Measurements from ENCODE around the gene HSD17B7. TPM values are rescaled to one million over a fixed set of nuclear protein-coding genes. Genes with fewer than 3 reads are reported as not detected.
"Not testable (repeated sequence)": the region's sequence is repeated elsewhere in the genome, so short reads cannot be mapped to it uniquely, and the experiment has no call there.

Gene HSD17B7
- total and polyA plus RNA-seq, 2 of the 8 experiments (the other 6 are each of a cell fraction or from before 2014, with no cell fraction given), result 31.0 to 37.8 TPM

GRCh38 chr1:162790985-162791357, 469 bp downstream of the HSD17B7 start:
- POLR2A ChIA-PET (ENCODE audit: partially characterized antibody); H2BK120ac ChIP-seq (replicated peaks; ENCODE audit: low read depth, low read length); H4K20me1 ChIP-seq (replicated peaks in 1 of 2; ENCODE audit: control insufficient read depth in 1 of 2, insufficient read depth in 2 of 2, low read length in 2 of 2); H3K23ac ChIP-seq (ENCODE audit: insufficient read length); DNase-seq (ENCODE audit: low read depth in 1 of 2, low spot score in 2 of 2); H3K23me2 ChIP-seq (ENCODE audit: low read depth, low read length); FAIRE-seq; H4K5ac ChIP-seq (ENCODE audit: insufficient read length, low read depth, low read length); H3K27me3 ChIP-seq (replicated peaks in 1 of 4; ENCODE audit: control insufficient read depth in 3 of 4, extremely low read depth in 1 of 4, insufficient read depth in 3 of 4, low read length in 3 of 4); H2AFZ ChIP-seq (ENCODE audit: low read length); H4K8ac ChIP-seq (ENCODE audit: extremely low read depth, insufficient read depth, low read length); H3K4ac ChIP-seq (replicated peaks; ENCODE audit: insufficient read length, low read depth, low read length); H2BK5ac ChIP-seq (ENCODE audit: low read depth, low read length); H3K79me1 ChIP-seq (ENCODE audit: low read depth, low read length); H2AK5ac ChIP-seq (ENCODE audit: low read depth, low read length); H3K14ac ChIP-seq (ENCODE audit: insufficient read length); H3K18ac ChIP-seq (ENCODE audit: extremely low read depth, low read length); H3K4me1 ChIP-seq (replicated peaks in 1 of 4; ENCODE audit: control insufficient read depth in 3 of 4, insufficient read depth in 4 of 4, low read length in 3 of 4); H4K91ac ChIP-seq (replicated peaks; ENCODE audit: insufficient read length, low read length); H3K27ac ChIP-seq (ENCODE audit: low read depth, low read length); H2BK12ac ChIP-seq (ENCODE audit: low read depth, low read length); H3K79me2 ChIP-seq (ENCODE audit: control insufficient read depth in 1 of 2, insufficient read depth in 2 of 2, low read length in 2 of 2); H3K9me3 ChIP-seq (ENCODE audit: insufficient read depth in 2 of 2, low read depth in 1 of 2, low read length in 1 of 2); H2BK20ac ChIP-seq (ENCODE audit: low read length); H3K56ac ChIP-seq (replicated peaks; ENCODE audit: insufficient read length, low read depth, low read length); H2BK15ac ChIP-seq (ENCODE audit: low read length): not testable (repeated sequence)
- 2% methylated on average over 6 of the region's 8 CpGs; no CpG with 5 or more reads in 1 of the 2 experiments for WGBS, 2 experiments (ENCODE audit: extremely low coverage in 1 of 2, insufficient coverage in 1 of 2, insufficient read length in 1 of 2, insufficient replicate concordance in 2 of 2, low coverage in 1 of 2, low lambda C conversion rate in 2 of 2, missing lambda C conversion rate in 1 of 2)
- Histone ChIP-seq H3K4me3 (ENCODE audit: extremely low read depth in 1 of 4, insufficient read depth in 2 of 4, low read depth in 3 of 4, low read length in 4 of 4) (peak overlapping the region; percentile 47 to 62 (median 55)), H3K4me2 (ENCODE audit: insufficient read depth in 1 of 2, low read depth in 2 of 2, low read length in 2 of 2) (peak overlapping the region; percentile 12 to 67; a peak in 3 of 4 replicates), H3K9ac (replicated peaks in 1 of 4; ENCODE audit: extremely low read depth in 1 of 4, low read depth in 3 of 4, low read length in 3 of 4) (peak overlapping the region in 3 of 4 experiments; percentile 20 to 63 (median 43); a peak in 5 of 7 replicates), H3K36me3 (ENCODE audit: control insufficient read depth in 2 of 4, insufficient read depth in 4 of 4, low read length in 3 of 4) (peaks cover 0 to 15% (median 1%) of the 10 kb centered on the region in 4 experiments; a peak in 3 of 8 replicates)
- 0 out of 2 replicates have a peak, but pooled peaks have one; percentile 19 for TF ChIP-seq PHF8 (conservative IDR thresholded peaks at IDR 0.05; ENCODE audit: low read depth, low read length)
- CTCF ChIA-PET (ENCODE audit: partially characterized antibody), result interaction anchor here (1.3 kb wide), 1 partner anchor 178 kb away, joined by 3 read pairs; no protein-coding TSS in a partner anchor

GRCh38 chr1:162794284-162794683, 3.8 kb downstream of the HSD17B7 start:
- H2BK120ac ChIP-seq (replicated peaks; ENCODE audit: low read depth, low read length); H3K18ac ChIP-seq (ENCODE audit: extremely low read depth, low read length); H4K8ac ChIP-seq (ENCODE audit: extremely low read depth, insufficient read depth, low read length); H3K27ac ChIP-seq (ENCODE audit: low read depth, low read length); H4K5ac ChIP-seq (ENCODE audit: insufficient read length, low read depth, low read length); H2BK5ac ChIP-seq (ENCODE audit: low read depth, low read length); H3K4me3 ChIP-seq (ENCODE audit: extremely low read depth in 1 of 4, insufficient read depth in 2 of 4, low read depth in 3 of 4, low read length in 4 of 4); H2AFZ ChIP-seq (ENCODE audit: low read length); CTCF ChIA-PET (ENCODE audit: partially characterized antibody); H3K9me3 ChIP-seq (ENCODE audit: insufficient read depth in 2 of 2, low read depth in 1 of 2, low read length in 1 of 2); H3K23ac ChIP-seq (ENCODE audit: insufficient read length); H2AK5ac ChIP-seq (ENCODE audit: low read depth, low read length); H4K91ac ChIP-seq (replicated peaks; ENCODE audit: insufficient read length, low read length); H3K79me2 ChIP-seq (ENCODE audit: control insufficient read depth in 1 of 2, insufficient read depth in 2 of 2, low read length in 2 of 2); H3K9ac ChIP-seq (replicated peaks in 1 of 4; ENCODE audit: extremely low read depth in 1 of 4, low read depth in 3 of 4, low read length in 3 of 4); H2BK15ac ChIP-seq (ENCODE audit: low read length); H3K4me1 ChIP-seq (replicated peaks in 1 of 4; ENCODE audit: control insufficient read depth in 3 of 4, insufficient read depth in 4 of 4, low read length in 3 of 4); H4K20me1 ChIP-seq (replicated peaks in 1 of 2; ENCODE audit: control insufficient read depth in 1 of 2, insufficient read depth in 2 of 2, low read length in 2 of 2); H3K56ac ChIP-seq (replicated peaks; ENCODE audit: insufficient read length, low read depth, low read length); DNase-seq (ENCODE audit: low read depth in 1 of 2, low spot score in 2 of 2); H3K4me2 ChIP-seq (ENCODE audit: insufficient read depth in 1 of 2, low read depth in 2 of 2, low read length in 2 of 2); H3K27me3 ChIP-seq (replicated peaks in 1 of 4; ENCODE audit: control insufficient read depth in 3 of 4, extremely low read depth in 1 of 4, insufficient read depth in 3 of 4, low read length in 3 of 4); H2BK12ac ChIP-seq (ENCODE audit: low read depth, low read length); H3K14ac ChIP-seq (ENCODE audit: insufficient read length); H3K79me1 ChIP-seq (ENCODE audit: low read depth, low read length); H3K23me2 ChIP-seq (ENCODE audit: low read depth, low read length); FAIRE-seq; H3K4ac ChIP-seq (replicated peaks; ENCODE audit: insufficient read length, low read depth, low read length); H2BK20ac ChIP-seq (ENCODE audit: low read length); POLR2A ChIA-PET (ENCODE audit: partially characterized antibody): not testable (repeated sequence)
- 87% methylated on average over 1 of the region's 1 CpG; no CpG with 5 or more reads in 1 of the 2 experiments for WGBS, 2 experiments (ENCODE audit: extremely low coverage in 1 of 2, insufficient coverage in 1 of 2, insufficient read length in 1 of 2, insufficient replicate concordance in 2 of 2, low coverage in 1 of 2, low lambda C conversion rate in 2 of 2, missing lambda C conversion rate in 1 of 2)
- H3K36me3 ChIP-seq (ENCODE audit: control insufficient read depth in 2 of 4, insufficient read depth in 4 of 4, low read length in 3 of 4), result peaks cover 0 to 26% (median 3%) of the 10 kb centered on the region in 4 experiments; a peak in 4 of 8 replicates
